SHP77 (cell line): ENCODE measurements around the gene APOL2.
A peak's percentile ranks its signal among the peaks of the same experiment; 100 is the strongest.
"Not testable (repeated sequence)": the region's sequence is repeated elsewhere in the genome, so short reads cannot be mapped to it uniquely, and the experiment has no call there.

Source experiments
- DNase-seq, 2 experiments: peaks; one replicate each; lab custom pipeline; 2025; lab: John Stamatoyannopoulos, UW

APOL2 gene

GRCh38 chr22:36221799-36222751 lies 17.3 kb downstream of the APOL2 start:
- DNase-seq, result peak; percentile 24 to 42

GRCh38 chr22:36220451-36220921 lies 18.8 kb downstream of the APOL2 start:
- peak; percentile 68 to 77 for DNase-seq

DNA sequence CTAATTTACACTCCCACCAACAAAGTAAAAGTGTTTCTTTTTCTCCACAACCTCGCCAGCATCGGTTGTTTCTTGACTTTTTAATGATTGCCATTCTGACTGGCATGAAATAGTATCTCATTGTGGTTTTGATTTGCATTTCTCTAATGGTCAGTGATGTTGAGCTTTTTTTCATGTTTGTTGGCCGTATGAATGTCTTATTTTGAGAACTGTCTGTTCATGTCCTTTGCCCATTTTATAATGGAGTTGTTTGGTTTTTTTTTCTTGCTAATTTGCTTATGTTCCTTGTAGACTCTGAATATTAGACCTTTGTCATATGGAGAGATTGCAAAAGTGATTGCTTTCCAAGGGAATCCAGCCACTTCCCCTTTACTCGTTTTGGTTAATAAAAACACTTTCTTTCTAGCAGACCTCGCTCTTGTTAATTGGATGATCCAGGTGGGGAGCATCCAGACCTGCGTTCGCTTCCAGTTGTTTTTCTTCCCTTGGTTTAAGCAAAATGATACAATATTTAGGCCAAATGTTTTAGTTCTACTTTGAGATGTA lies 20.6 kb downstream of the APOL2 start:
- no peak for DNase-seq

- no peak for DNase-seq
Observed at GRCh38 chr22:36215981-36216380, 23.3 kb downstream of the APOL2 start.

DNA sequence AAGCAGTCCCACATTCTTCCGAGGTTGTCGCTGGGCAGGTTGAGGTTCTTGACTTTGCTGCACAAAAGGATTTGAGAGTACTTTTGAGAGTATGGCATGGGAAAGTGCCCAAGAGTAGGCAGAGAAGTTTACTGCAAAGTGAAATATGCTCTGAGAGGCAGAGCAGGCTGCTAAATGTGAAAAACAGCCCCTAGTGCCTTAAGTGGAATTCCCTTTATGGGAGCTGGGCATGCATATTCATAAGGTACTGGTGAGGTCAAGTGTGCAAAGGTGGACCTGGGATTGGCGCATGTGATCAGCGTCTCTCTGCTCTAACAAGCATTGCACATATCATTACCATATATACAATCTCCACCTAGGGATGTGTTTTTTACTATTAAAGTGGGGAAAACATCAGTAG lies 25.7 kb downstream of the APOL2 start:
- DNase-seq, result no peak

DNA sequence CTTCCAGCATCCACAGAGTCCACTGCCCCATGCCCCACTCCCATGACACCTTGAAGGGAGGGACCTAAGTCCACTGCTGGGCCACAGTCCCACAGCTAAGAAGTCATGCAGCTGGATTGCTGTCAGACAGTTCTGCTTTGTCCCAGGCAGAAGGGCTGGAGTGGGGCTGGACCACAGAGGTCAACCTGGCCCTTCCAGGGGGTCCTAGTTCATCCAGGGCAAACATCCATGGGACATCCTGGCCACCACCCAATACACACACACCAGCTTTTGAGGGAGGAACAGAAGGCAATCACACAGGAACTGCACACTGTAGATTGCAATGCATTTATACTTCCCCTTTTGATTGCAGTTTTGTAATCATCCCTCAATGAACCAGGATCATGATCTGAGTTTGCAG lies 26.4 kb downstream of the APOL2 start:
- no peak for DNase-seq

DNA sequence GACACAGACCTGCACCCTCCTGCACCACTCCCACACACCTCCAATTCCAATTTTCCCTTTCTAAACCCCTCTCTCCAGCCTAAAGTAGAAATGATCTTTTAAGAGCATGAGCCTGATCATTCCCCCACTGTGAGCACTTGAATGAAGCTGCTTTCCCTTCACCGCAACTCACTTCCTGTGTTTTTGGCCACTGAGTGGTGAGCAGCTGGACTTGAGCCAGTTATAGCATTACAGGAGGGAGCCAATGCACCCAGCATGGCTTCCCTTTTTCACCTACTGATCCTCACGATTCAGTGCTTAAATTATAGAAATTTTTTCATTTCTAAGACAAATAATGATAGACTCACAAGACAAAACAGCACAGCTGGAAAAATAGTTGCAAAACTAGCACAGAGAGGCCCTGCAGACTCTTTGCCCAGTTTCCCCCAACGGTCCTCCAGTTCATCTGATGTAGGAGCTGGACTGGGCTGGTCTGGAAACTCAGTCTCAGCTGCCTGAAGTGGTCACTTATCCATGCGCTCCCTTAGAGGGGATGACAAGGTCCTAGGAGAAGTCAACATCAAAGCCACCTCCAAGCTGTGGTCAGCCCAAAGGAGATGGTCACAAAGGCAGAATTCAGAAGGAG lies 28.0 kb downstream of the APOL2 start:
- DNase-seq, result peak; percentile 24 to 37

- DNase-seq, result no peak
Observed at GRCh38 chr22:36210224-36210623, 29.1 kb downstream of the APOL2 start.

DNA sequence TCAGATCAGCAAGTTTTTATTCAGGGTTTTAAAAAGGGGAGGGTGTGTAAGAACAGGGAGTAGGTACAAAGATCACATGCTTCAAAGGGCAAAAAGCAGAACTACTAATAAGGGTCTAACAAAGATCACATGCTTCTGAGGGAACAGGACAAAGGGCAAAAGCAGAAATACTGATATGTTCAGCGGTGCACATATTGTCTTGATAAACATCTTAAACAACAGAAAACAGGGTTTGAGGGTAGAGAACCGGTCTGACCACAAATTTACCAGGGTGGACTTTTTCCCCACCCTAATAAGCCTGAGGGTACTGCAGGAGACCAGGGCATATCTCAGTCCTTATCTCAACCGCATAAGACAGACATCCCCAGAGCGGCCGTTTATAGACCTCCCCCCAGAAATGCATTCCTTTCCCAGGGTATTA lies 29.8 kb downstream of the APOL2 start:
- not testable (repeated sequence) for DNase-seq

DNA sequence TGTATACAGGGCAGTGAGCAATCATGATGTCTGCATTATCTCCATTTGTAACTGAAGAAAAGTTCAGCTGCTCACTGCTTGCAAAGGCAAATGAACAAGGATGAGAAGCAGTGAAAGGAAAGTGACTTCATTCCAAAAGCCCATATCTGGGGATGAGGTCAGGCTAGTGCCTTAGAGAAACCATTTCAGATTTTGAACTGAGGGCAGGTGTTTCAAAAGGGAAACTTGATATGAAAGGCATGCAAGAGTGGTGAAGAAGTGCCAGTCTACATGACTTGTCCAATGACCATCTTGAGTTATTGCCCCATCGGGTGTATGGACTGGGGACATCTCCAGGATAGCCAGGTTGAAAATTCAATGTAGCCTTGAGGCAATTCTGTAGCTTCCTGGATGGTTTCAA lies 30.4 kb downstream of the APOL2 start:
- DNase-seq, result no peak

DNA sequence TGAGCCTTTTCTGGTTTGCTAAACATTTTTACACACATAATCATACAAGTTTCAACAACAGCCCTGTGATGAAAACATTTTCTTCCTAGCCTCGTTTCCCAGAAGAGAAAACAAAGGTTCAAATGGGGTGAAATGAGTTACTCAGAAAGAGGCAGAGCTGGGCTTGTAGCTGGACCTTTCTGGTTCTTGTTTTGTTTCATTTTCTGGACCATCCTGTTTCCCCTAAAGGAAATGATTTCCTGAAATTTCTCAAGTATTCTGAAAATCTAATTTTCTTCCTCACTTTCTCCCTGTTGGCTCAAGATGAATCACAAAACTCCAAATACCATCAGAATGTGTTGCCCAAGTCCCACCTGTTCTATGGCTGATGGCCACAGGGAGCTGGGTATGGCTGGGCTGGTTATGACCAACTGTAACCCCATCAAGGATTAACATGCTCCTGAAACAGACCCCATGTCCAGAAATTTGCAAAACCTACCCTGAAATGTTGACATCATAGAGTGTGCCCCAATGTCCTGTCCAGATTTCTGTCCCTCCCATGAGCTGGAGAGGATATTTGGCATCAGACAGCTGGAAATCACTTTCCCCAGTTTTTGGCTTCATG lies 31.1 kb downstream of the APOL2 start:
- no peak for DNase-seq

GRCh38 chr22:36206255-36206654 lies 33.1 kb downstream of the APOL2 start:
- DNase-seq, result no peak

DNA sequence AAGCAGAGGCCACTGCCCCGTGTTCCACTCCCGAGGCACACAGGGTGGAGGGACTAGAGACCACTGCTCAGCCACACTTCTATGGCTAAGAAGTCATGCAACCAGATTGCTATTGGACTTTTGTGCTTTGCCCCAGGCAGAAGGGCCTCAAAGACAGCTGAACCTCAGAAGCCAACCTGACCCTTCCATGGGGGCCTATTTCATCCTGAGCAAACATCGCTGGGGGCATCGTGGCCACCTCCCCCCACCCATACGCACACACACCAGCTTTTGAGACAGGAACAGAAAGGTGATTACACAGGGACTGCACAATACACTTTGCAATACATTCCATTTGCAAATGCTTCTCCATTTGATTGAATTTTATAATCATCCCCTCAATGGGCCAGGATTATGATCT lies 33.8 kb downstream of the APOL2 start:
- not testable (repeated sequence) for DNase-seq

DNA sequence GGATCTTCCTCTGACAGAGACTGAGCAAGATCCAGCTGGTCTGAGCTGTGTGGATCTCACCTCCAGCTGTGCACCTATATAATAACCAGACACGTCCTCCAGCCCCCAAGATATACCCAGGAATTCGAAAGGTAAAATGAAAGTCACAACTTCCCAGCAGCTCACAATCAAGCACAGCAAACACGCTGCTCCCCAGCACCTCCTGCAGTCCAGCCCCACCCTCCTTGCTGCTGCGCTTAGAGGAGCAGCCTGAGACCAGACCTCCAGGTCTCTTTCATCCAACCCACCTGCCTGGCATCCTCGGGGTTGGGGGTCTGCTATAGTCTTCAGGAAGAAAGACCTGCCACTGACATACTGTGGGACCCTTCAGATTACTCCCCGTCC lies 34.7 kb downstream of the APOL2 start:
- no peak for DNase-seq

- DNase-seq, result no peak
Observed at GRCh38 chr22:36204001-36204631, 35.2 kb downstream of the APOL2 start.

GRCh38 chr22:36203441-36203840 lies 35.9 kb downstream of the APOL2 start:
- DNase-seq, result not testable (repeated sequence)

DNA sequence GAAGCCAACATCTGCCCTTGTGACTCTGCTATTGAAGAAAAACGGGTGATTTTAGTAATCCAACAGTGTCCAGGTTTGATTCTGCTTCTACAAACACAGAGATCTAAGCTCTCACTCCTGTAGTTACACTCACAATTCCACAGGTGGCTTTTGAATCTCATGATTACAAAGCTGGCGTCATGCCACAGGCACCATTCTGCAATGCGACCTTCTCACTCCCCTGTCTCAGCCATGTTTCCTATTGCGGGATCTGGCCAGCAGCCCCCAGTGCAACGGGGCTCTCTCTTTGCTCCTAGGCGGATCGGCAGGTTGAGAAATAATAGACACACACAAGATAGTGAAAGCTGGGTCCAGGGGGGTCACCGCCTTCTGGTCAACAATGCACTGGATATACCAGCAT lies 36.4 kb downstream of the APOL2 start:
- DNase-seq, result peak; percentile 48 to 52

- DNase-seq, result peak; percentile 38 to 61
Observed at GRCh38 chr22:36201630-36202319, 37.6 kb downstream of the APOL2 start, which contains the start of gene APOL4. Gene APOL4 (minus strand): TSS chr22:36201809. CDS start chr22:36201734, 75 bp downstream.

DNA sequence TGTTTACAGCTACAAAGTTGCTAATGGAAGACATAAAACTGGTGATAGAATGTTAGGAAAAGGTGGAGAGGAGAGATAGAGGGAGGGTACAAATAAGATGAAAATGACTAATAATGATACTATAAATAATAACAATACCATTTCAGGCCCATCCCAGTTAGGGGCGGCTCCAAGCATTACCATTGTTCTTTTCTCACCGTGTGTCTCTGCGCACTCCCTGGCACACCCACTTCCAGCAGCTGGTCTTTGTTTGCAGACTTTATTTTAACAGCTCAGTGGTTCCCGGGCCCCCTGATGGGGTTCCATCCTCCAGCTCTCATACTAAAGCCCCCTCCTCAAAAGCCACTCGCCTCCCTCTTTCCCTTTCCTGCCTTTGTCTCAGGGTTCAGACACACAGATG lies 38.3 kb downstream of the APOL2 start:
- not testable (repeated sequence) for DNase-seq

DNA sequence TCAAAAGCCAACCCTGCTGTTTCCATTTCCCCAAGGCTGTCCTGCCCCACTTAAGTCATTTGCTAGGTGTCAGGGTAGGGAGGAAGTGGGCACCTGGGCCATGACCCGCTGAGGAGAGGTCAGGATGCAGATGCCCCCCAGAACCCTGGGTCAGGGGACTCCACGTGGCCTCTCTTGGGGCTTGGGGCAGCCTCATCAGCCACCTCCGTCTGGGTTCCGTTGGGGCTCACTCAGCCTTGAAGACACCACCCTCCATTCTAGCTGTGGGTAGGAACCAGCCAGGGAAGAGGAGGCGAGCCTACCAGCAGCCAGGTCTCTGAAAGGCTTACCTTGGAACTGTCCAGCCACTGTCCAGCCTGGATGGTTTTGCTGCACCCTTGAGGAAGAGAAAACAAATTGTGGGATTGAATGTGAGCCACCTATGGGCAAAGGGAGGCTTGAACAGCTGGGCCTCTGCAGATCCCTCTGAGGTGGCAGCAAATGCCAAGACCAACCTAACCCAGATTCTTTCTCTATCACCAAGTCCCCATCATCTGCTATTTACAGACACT lies 40.3 kb downstream of the APOL2 start:
- DNase-seq, result no peak

DNA sequence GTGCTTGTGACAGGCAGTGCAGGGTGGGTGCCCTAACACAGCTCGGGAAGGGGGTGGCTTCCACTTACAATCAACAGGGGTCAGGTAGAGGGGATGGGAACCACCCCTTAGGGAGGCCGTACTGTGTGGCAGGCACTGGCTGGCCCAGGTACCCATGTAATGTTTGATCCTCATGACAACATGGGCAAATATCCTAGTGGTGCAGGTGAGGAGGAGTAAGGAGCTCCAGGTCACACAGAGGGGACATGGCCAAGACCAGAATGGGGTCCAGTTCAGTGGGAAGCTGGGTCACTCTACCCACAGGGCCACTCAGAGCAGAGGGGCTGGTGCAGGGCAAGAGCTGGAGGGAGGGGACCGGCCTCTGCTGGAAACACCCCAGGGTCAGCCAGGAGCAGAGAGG lies 40.8 kb downstream of the APOL2 start:
- DNase-seq, result no peak
